HS-5 (cell line): ENCODE results near the gene MSX1.

Source experiments
- DNase-seq: peaks from one replicate; pipeline ENCODE4 v3.0.0-alpha.2; 2012; ENCODE audit warnings: low read depth

Gene MSX1

DNA sequence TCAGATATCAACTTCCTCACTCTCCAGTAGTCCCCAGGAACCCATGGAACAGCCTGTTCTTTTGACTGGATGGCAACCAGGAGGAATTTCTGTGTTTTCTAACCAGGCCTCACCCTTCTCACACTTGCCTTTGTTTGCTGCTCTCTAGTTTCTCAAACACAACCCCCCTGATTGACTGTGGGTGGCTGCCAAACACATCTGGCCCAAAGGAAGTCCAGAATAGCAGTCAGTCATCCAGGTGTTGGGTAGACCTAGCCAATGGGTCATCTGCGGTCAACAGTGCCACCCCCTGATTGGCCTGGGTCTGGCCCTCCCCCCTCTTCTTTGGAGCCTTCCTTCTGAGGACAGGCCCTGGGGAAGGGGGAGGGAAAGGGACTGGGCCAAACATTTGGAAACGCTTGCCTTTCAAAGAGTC, 53.7 kb downstream of the MSX1 start:
- no peak for DNase-seq
